GM23338 (cell line): ENCODE results near the gene ZBTB20. TPM values are rescaled to one million over a fixed set of nuclear protein-coding genes. Genes with fewer than 3 reads are reported as not detected.

ENCODE experiments used
- ATAC-seq: fragments of 200-7000 bp; cut with Tn5 transposase; 3 replicates; pipeline ENCODE4 v1.9.1; 2020
- DNase-seq: peaks from one replicate; pipeline ENCODE4 v3.0.0-alpha.2; 2015; ENCODE audit warnings: low spot score
- H2AFZ ChIP-seq: fragments of 200-600 bp; sonication (generic); 2 replicates; pipeline ENCODE4 v1.8.0; 2016; ENCODE audit warnings: antibody characterized with exemption, mild to moderate bottlenecking, moderate library complexity
- H3F3A ChIP-seq: fragments of 200-600 bp; sonication (generic); replicated peaks from 2 replicates; pipeline ENCODE4 v1.8.0; 2017; ENCODE audit warnings: antibody characterized with exemption, mixed run types, low read depth
- H3K27ac ChIP-seq: fragments of 200-600 bp; sonication (generic); 2 replicates; pipeline ENCODE4 v1.6.1; 2016; ENCODE audit warnings: low read depth
- H3K27me3 ChIP-seq: fragments of 200-600 bp; sonication (generic); 2 replicates; pipeline ENCODE4 v1.8.0; 2016; ENCODE audit warnings: mild to moderate bottlenecking, mixed run types, moderate library complexity; ENCODE audit not compliant: insufficient read depth
- H3K36me3 ChIP-seq: fragments of 200-600 bp; sonication (generic); 2 replicates; pipeline ENCODE4 v1.8.0; 2016; ENCODE audit warnings: mild to moderate bottlenecking; ENCODE audit not compliant: insufficient read depth
- H3K4me1 ChIP-seq: fragments of 200-600 bp; sonication (generic); 2 replicates; pipeline ENCODE4 v1.8.0; 2016; ENCODE audit warnings: mild to moderate bottlenecking, moderate library complexity; ENCODE audit not compliant: insufficient read depth
- H3K4me2 ChIP-seq: fragments of 200-600 bp; sonication (generic); 2 replicates; pipeline ENCODE4 v1.7.1; 2017; ENCODE audit warnings: mixed run types
- H3K4me3 ChIP-seq: fragments of 200-600 bp; sonication (generic); 2 replicates; pipeline ENCODE4 v1.6.1; 2016; ENCODE audit warnings: mixed run types
- H3K79me2 ChIP-seq: fragments of 200-600 bp; sonication (generic); replicated peaks from 2 replicates; pipeline ENCODE4 v1.8.0; 2017; ENCODE audit warnings: mild to moderate bottlenecking; ENCODE audit not compliant: insufficient read depth
- H3K9me2 ChIP-seq: fragments of 200-600 bp; sonication (generic); 2 replicates; pipeline ENCODE4 v1.8.0; 2017; ENCODE audit not compliant: insufficient read depth
- H4K20me1 ChIP-seq: fragments of 200-600 bp; sonication (generic); replicated peaks from 2 replicates; pipeline ENCODE4 v1.8.0; 2017; ENCODE audit warnings: mild to moderate bottlenecking; ENCODE audit not compliant: insufficient read depth
- H3K27ac Mint-ChIP-seq: 2 replicates; pipeline ENCODE4 v1.8.0; 2020; ENCODE audit warnings: inconsistent platforms, mild to moderate bottlenecking, moderate library complexity, mixed read lengths
- H3K27me3 Mint-ChIP-seq: 3 replicates; pipeline ENCODE4 v1.8.0; 2022; ENCODE audit warnings: low read depth, mild to moderate bottlenecking, moderate library complexity, mixed read lengths, inconsistent platforms; ENCODE audit not compliant: insufficient read depth, poor library complexity
- H3K36me3 Mint-ChIP-seq: 3 replicates; pipeline ENCODE4 v1.8.0; 2021; ENCODE audit warnings: low read depth, mild to moderate bottlenecking, inconsistent platforms, moderate library complexity, mixed read lengths
- H3K4me1 Mint-ChIP-seq: 3 replicates; pipeline ENCODE4 v1.8.0; 2020; ENCODE audit warnings: mild to moderate bottlenecking, inconsistent platforms, mixed read lengths
- H3K4me3 Mint-ChIP-seq: 3 replicates; pipeline ENCODE4 v1.8.0; 2021; ENCODE audit warnings: moderate library complexity, mild to moderate bottlenecking, inconsistent platforms, mixed read lengths
- H3K9me3 Mint-ChIP-seq: 3 replicates; pipeline ENCODE4 v1.8.0; 2020; ENCODE audit warnings: moderate library complexity, mild to moderate bottlenecking, inconsistent platforms, mixed read lengths
- EZH2 ChIP-seq: fragments of 200-600 bp; sonication (generic); IDR thresholded peaks from one replicate; pipeline ENCODE4 v1.8.0; 2017; ENCODE audit warnings: antibody characterized with exemption, mild to moderate bottlenecking, low read depth; ENCODE audit not compliant: unreplicated experiment
- EZH2phosphoT487 ChIP-seq: fragments of 200-600 bp; sonication (generic); IDR thresholded peaks from one replicate; pipeline ENCODE4 v1.8.1; 2018; ENCODE audit warnings: antibody characterized with exemption; ENCODE audit not compliant: unreplicated experiment
- POLR2AphosphoS5 ChIP-seq: IDR thresholded peaks from 2 replicates; pipeline ENCODE4 v1.6.1; 2016; ENCODE audit warnings: antibody characterized with exemption, low read depth
- STAT1 ChIP-seq: IDR thresholded peaks from one replicate; pipeline ENCODE4 v1.6.1; 2016; ENCODE audit warnings: antibody characterized with exemption; ENCODE audit not compliant: unreplicated experiment
- ZNF114 ChIP-seq: fragments of 250-450 bp; sonication (Bioruptor Pico); IDR thresholded peaks from 2 replicates; pipeline ENCODE4 v1.5.0; 2020; ENCODE audit warnings: mild to moderate bottlenecking, moderate library complexity
- ZNF331 ChIP-seq: fragments of 250-450 bp; sonication (Bioruptor Pico); IDR thresholded peaks from 2 replicates; pipeline ENCODE4 v1.5.0; 2020; ENCODE audit warnings: low read depth, mild to moderate bottlenecking, moderate library complexity
- polyA plus RNA-seq: library from polyadenylated mRNA; unstranded; fragments of >200 nt; fragmentation: Nextera tagmentation; extraction: Ambion mirVana; gene quantifications from 2 replicates; pipeline ENCODE4 v1.2.1, GENCODE V29; 2016
- total RNA-seq: library from RNA; depleted of rRNA; stranded (reverse); fragments of >200 nt; shearing (Covaris generic); gene quantifications from 2 replicates; pipeline ENCODE4 v1.2.3, GENCODE V29; 2014
- TF ChIP-seq, protein P1 (sequence below): IDR thresholded peaks from 2 replicates; pipeline ENCODE4 v1.6.1; 2016; ENCODE audit warnings: antibody characterized with exemption
- TF ChIP-seq, protein P2 (sequence below): IDR thresholded peaks from one replicate; pipeline ENCODE4 v1.6.1; 2018; ENCODE audit warnings: antibody characterized with exemption; ENCODE audit not compliant: unreplicated experiment

The ZBTB20 gene
- total and polyA plus RNA-seq, 2 experiments from 2014 or later = 2.0 to 3.3 TPM

DNA sequence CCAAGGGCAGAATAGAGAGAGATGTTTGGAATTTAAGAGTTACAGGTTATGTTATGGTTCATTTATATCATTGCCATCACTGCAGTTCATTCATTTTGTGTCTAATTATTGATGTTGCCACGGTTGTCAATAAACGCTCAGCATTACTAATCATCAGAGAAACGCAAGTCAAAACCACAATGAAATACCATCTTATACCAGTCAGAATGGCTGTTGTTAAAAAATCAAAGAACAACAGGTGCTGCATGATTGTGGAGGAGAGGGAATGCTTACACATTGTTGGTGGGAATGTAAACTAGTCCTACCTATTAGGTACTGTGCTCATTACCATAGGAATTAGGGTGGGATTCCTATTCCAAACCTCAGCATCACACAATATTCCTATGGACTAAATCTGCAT is 502.7 kb downstream of the ZBTB20 start:
- Histone ChIP-seq H4K20me1 (no peaks in the 10 kb centered on the region), H3K4me3 (no peak overlapping the region), H2AFZ (no peak overlapping the region), H3K36me3 (no peaks in the 10 kb centered on the region), H3K4me1 (peaks cover 5% of the 10 kb centered on the region; the same call in 1 of the 2 replicates), H3K27me3 (no peaks in the 10 kb centered on the region), H3F3A (no peaks in the 10 kb centered on the region), H3K4me2 (no peak overlapping the region), H3K9me2 (no peaks in the 10 kb centered on the region), H3K27ac (no peak overlapping the region), H3K79me2 (no peaks in the 10 kb centered on the region)
- H3K27ac Mint-ChIP-seq = no peak overlapping the region
- no peaks in the 10 kb centered on the region for H3K9me3 Mint-ChIP-seq
- H3K36me3 Mint-ChIP-seq = no peaks in the 10 kb centered on the region
- H3K4me1 Mint-ChIP-seq = peaks cover 14% of the 10 kb centered on the region
- TF ChIP-seq EZH2 = no peak
- no peak overlapping the region for H3K4me3 Mint-ChIP-seq
- no peaks in the 10 kb centered on the region for H3K27me3 Mint-ChIP-seq
- ATAC-seq = no peak
- DNase-seq = no peak

GRCh38 chr3:114642951-114643741 is 503.9 kb downstream of the ZBTB20 start:
- no peaks in the 10 kb centered on the region for H3K9me3 Mint-ChIP-seq
- DNase-seq = no peak
- H3K27me3 Mint-ChIP-seq = no peaks in the 10 kb centered on the region
- H3K4me1 Mint-ChIP-seq = peaks cover 14% of the 10 kb centered on the region
- H3K27ac Mint-ChIP-seq = no peak overlapping the region
- Histone ChIP-seq H2AFZ (no peak overlapping the region), H3K9me2 (no peaks in the 10 kb centered on the region), H4K20me1 (no peaks in the 10 kb centered on the region), H3K4me1 (peaks cover 5% of the 10 kb centered on the region; the same call in 1 of the 2 replicates), H3K27ac (no peak overlapping the region), H3F3A (no peaks in the 10 kb centered on the region), H3K79me2 (no peaks in the 10 kb centered on the region), H3K4me3 (no peak overlapping the region), H3K4me2 (no peak overlapping the region), H3K27me3 (no peaks in the 10 kb centered on the region), H3K36me3 (no peaks in the 10 kb centered on the region)
- no peak for ATAC-seq
- no peak for TF ChIP-seq STAT1
- no peak for TF ChIP-seq ZNF331 (CRISPR knock-in tag)
- TF ChIP-seq ZNF114 (CRISPR knock-in tag) = no peak
- TF ChIP-seq, protein P1, sequence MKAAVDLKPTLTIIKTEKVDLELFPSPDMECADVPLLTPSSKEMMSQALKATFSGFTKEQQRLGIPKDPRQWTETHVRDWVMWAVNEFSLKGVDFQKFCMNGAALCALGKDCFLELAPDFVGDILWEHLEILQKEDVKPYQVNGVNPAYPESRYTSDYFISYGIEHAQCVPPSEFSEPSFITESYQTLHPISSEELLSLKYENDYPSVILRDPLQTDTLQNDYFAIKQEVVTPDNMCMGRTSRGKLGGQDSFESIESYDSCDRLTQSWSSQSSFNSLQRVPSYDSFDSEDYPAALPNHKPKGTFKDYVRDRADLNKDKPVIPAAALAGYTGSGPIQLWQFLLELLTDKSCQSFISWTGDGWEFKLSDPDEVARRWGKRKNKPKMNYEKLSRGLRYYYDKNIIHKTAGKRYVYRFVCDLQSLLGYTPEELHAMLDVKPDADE = no peak
- TF ChIP-seq, protein P2, sequence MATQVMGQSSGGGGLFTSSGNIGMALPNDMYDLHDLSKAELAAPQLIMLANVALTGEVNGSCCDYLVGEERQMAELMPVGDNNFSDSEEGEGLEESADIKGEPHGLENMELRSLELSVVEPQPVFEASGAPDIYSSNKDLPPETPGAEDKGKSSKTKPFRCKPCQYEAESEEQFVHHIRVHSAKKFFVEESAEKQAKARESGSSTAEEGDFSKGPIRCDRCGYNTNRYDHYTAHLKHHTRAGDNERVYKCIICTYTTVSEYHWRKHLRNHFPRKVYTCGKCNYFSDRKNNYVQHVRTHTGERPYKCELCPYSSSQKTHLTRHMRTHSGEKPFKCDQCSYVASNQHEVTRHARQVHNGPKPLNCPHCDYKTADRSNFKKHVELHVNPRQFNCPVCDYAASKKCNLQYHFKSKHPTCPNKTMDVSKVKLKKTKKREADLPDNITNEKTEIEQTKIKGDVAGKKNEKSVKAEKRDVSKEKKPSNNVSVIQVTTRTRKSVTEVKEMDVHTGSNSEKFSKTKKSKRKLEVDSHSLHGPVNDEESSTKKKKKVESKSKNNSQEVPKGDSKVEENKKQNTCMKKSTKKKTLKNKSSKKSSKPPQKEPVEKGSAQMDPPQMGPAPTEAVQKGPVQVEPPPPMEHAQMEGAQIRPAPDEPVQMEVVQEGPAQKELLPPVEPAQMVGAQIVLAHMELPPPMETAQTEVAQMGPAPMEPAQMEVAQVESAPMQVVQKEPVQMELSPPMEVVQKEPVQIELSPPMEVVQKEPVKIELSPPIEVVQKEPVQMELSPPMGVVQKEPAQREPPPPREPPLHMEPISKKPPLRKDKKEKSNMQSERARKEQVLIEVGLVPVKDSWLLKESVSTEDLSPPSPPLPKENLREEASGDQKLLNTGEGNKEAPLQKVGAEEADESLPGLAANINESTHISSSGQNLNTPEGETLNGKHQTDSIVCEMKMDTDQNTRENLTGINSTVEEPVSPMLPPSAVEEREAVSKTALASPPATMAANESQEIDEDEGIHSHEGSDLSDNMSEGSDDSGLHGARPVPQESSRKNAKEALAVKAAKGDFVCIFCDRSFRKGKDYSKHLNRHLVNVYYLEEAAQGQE = no peak
- no peak for TF ChIP-seq EZH2phosphoT487
- TF ChIP-seq POLR2AphosphoS5 = no peak
- no peak for TF ChIP-seq EZH2
- H3K36me3 Mint-ChIP-seq = no peaks in the 10 kb centered on the region
- H3K4me3 Mint-ChIP-seq = no peak overlapping the region
